ENCODE data around the gene MRPS30.

GRCh38 chr5:44860267-44860666 is 51.5 kb downstream of the MRPS30 start:
- TF ChIP-seq CTCF (IDR thresholded peaks at IDR 0.05; ENCODE audit: borderline replicate concordance, extremely low read depth, low read length, poor library complexity, severe bottlenecking): no peak
- TF ChIP-seq EZH2 (IDR thresholded peaks at IDR 0.05; ENCODE audit: borderline replicate concordance, low read depth, low read length, severe bottlenecking): no peak

Data from DND-41 (cell line).